Measurements from ENCODE around the gene STAT6.
A peak's percentile ranks its signal among the peaks of the same experiment; 100 is the strongest.

Gene STAT6

DNA sequence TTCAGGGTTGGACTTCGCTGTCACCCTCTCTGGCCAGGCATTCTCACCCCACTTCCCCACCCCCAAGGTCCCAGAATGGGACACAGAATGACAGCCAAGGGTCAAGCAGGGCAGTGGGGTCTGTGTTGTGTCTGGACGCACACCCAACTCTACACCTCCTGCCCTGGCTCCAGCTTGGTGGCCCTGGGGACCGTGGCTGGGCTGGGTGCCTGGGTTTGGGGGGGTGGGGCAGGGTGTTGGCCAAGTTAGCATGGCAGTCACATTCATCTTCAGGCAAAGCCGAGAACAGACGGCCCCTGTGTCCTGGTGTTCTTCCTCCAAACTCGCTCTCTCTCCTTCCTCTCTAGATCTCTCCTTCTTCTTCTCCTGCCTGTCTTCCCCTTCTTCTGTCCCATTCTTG lies 22.8 kb upstream of the STAT6 start:
- peaks cover 53% of the 10 kb centered on the region for H3K4me1 ChIP-seq (ENCODE audit: control insufficient read depth, insufficient read depth, low read length)
- H3K4me3 ChIP-seq (ENCODE audit: insufficient read depth, low read depth, low read length): no peak overlapping the region
- H3K27me3 ChIP-seq (ENCODE audit: control insufficient read depth, insufficient read depth, low read length, poor library complexity, severe bottlenecking): no peaks in the 10 kb centered on the region
- no peaks in the 10 kb centered on the region for H3K36me3 ChIP-seq (ENCODE audit: control insufficient read depth, insufficient read depth, low read length)
- H3K9me3 ChIP-seq (ENCODE audit: control insufficient read depth, low read length): no peaks in the 10 kb centered on the region
- 88 to 91% methylated on average over 6 of the region's 6 CpGs for WGBS, 2 experiments
- no peak overlapping the region for H3K27ac ChIP-seq (ENCODE audit: insufficient read depth, low read depth, low read length, poor library complexity, severe bottlenecking)

DNA sequence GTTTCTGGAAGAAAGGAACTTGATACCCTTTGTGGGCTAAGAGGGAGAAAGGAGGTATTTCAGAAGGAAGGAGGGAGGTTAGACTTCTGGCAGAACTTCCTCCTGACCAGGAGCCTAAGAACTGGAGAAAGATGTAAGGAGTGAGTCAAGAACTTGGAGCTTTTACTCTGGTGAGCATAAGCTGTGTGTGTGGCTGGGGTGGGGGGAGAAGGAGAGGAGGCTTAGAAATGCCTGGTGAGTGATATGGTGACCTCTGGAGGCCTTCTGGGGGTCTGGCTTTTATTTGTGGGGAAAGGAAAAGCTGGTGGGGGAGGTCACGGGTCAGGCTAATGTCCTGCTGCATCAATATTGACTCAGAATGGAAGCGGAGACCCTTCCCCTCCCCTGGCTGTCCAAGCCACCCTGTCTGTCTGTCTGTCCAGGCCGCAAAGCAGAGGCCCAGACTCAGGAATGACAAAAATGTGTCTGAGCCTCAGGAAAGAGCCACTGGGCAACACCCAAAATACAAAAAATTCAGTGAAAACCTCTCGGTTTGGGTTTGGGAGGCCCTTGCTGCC lies 21.9 kb upstream of the STAT6 start:
- Histone ChIP-seq H3K36me3 (ENCODE audit: control insufficient read depth, insufficient read depth, low read length) (no peaks in the 10 kb centered on the region), H3K27me3 (ENCODE audit: control insufficient read depth, insufficient read depth, low read length, poor library complexity, severe bottlenecking) (no peaks in the 10 kb centered on the region), H3K4me3 (ENCODE audit: insufficient read depth, low read depth, low read length) (no peak overlapping the region), H3K9me3 (ENCODE audit: control insufficient read depth, low read length) (no peaks in the 10 kb centered on the region), H3K27ac (ENCODE audit: insufficient read depth, low read depth, low read length, poor library complexity, severe bottlenecking) (peak overlapping the region; percentile 18), H3K4me1 (ENCODE audit: control insufficient read depth, insufficient read depth, low read length) (peaks cover 53% of the 10 kb centered on the region)
- WGBS, 2 experiments: 38 to 50% methylated on average over 4 of the region's 4 CpGs

DNA sequence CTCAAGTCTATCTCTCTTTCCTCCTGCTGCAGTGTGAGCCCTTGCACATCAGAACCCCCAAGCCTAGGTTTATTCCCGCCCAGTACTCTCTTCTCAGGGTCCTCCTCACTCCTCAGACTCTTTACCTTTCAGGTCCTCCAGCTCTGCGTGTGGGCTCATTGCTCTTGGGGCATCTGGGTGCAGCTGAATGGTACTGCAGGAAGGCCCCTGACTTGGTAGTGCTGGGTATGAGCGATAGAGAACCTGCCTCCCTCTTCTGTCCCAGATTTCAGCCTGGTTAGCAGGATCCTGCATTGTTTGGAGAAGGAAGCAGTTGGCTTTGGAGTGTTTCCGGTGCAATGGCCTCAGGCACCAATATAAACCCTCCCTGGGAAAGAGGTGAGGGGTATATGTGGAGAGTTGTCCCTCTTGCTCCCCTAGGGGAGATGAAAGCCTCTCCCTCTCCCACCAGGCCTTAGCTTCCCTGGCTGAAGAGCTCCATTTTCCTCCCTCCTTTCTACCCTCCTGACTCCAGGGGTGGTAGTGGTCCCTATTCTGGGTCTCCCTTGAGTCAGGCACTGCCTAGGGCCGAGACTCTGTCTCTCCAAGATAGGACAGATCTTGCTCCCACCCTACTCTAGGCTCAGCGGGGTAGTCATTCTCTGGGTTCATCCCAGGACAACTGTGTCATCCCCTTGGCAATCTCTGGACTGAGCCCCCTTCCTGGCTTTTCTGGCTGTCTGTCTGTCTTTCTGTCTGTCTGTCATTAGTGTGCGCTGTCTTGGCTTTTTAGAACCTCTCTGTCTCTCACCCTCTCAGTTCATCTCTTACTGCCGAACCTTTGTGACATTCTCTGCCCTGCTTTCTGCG lies 21.0 kb upstream of the STAT6 start:
- 79 to 82% methylated on average over 9 of the region's 9 CpGs for WGBS, 2 experiments
- no peak overlapping the region for H3K4me3 ChIP-seq (ENCODE audit: insufficient read depth, low read depth, low read length)
- H3K36me3 ChIP-seq (ENCODE audit: control insufficient read depth, insufficient read depth, low read length): no peaks in the 10 kb centered on the region
- H3K4me1 ChIP-seq (ENCODE audit: control insufficient read depth, insufficient read depth, low read length): peaks cover 54% of the 10 kb centered on the region
- H3K9me3 ChIP-seq (ENCODE audit: control insufficient read depth, low read length): no peaks in the 10 kb centered on the region
- no peaks in the 10 kb centered on the region for H3K27me3 ChIP-seq (ENCODE audit: control insufficient read depth, insufficient read depth, low read length, poor library complexity, severe bottlenecking)
- no peak overlapping the region for H3K27ac ChIP-seq (ENCODE audit: insufficient read depth, low read depth, low read length, poor library complexity, severe bottlenecking)

DNA sequence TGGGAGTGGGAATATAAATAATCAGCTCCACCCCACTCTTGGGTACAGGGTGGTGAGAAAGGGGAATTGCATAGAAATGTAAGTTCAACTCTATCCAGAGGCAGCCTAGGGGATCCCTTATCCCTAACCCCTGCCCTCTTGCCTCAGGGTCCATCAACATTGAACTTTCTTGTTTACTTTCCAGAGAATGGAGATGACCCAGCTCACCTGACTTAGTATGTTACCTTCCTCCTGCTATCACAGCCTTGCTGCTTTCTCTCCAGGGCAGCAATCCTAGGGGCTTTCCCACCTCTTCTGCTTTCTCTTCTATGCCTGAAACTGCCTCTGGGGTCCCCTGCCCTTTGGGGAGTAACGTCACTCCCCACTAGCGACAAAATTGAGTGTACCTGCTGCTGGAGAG lies 19.8 kb upstream of the STAT6 start:
- peaks cover 59% of the 10 kb centered on the region for H3K4me1 ChIP-seq (ENCODE audit: control insufficient read depth, insufficient read depth, low read length)
- no peak overlapping the region for H3K4me3 ChIP-seq (ENCODE audit: insufficient read depth, low read depth, low read length)
- no peaks in the 10 kb centered on the region for H3K9me3 ChIP-seq (ENCODE audit: control insufficient read depth, low read length)
- no peaks in the 10 kb centered on the region for H3K27me3 ChIP-seq (ENCODE audit: control insufficient read depth, insufficient read depth, low read length, poor library complexity, severe bottlenecking)
- H3K36me3 ChIP-seq (ENCODE audit: control insufficient read depth, insufficient read depth, low read length): no peaks in the 10 kb centered on the region
- WGBS, 2 experiments: 87 to 92% methylated on average over 2 of the region's 2 CpGs
- no peak overlapping the region for H3K27ac ChIP-seq (ENCODE audit: insufficient read depth, low read depth, low read length, poor library complexity, severe bottlenecking)

DNA sequence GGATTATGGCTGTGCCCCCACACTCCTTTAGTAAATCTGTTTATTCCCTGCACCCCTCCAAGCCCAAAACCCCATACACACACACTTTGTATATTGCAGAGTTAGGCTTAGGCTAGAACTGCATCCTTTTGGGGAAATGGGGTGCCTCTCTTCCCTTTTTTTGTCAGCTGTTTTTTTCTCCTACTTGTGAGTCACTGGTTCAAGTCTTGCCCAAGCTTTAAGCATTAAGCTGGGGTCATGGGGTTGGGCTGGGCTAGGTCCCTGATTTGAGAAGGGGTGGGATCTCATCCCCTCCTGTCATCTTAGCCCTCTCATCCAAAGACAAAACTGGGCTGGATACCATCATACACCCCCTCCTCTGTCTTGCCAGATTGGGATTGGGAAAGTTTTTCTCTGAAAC lies 18.7 kb upstream of the STAT6 start:
- no peaks in the 10 kb centered on the region for H3K27me3 ChIP-seq (ENCODE audit: control insufficient read depth, insufficient read depth, low read length, poor library complexity, severe bottlenecking)
- peaks cover 49% of the 10 kb centered on the region for H3K4me1 ChIP-seq (ENCODE audit: control insufficient read depth, insufficient read depth, low read length)
- peak overlapping the region; percentile 84 for H3K4me3 ChIP-seq (ENCODE audit: insufficient read depth, low read depth, low read length)
- H3K36me3 ChIP-seq (ENCODE audit: control insufficient read depth, insufficient read depth, low read length): no peaks in the 10 kb centered on the region
- no peaks in the 10 kb centered on the region for H3K9me3 ChIP-seq (ENCODE audit: control insufficient read depth, low read length)
- H3K27ac ChIP-seq (ENCODE audit: insufficient read depth, low read depth, low read length, poor library complexity, severe bottlenecking): no peak overlapping the region

DNA sequence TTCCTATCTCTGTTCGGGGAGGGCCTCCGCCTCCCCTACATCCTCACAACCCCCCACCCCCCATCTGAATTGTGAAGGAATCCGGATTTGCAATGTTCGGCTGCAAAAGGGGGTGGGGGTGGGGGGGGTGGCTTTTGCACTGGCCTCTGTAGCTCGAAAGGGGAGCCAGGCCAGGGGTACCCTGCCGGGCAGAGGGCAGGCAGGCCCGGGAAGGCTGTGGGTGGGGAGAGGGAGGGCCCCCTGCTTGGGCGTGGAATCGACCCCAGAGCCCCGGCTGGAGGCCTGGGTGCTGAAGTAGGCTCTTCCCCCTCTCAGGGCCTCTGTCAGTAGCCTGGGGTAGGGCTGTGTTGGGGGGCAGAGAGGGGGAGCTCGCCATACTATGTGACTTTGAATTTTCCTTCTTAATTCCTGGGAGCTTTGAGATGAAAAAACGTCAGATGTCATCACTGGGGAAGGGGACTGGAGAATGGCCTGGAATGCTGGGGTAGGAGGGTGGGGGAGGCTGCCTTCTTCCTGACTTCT lies 18.2 kb upstream of the STAT6 start:
- peak overlapping the region; percentile 84 for H3K4me3 ChIP-seq (ENCODE audit: insufficient read depth, low read depth, low read length)
- no peaks in the 10 kb centered on the region for H3K36me3 ChIP-seq (ENCODE audit: control insufficient read depth, insufficient read depth, low read length)
- H3K4me1 ChIP-seq (ENCODE audit: control insufficient read depth, insufficient read depth, low read length): peaks cover 48% of the 10 kb centered on the region
- 1 to 2% methylated on average over 10 to 11 of the region's 12 CpGs for WGBS, 2 experiments
- no peaks in the 10 kb centered on the region for H3K9me3 ChIP-seq (ENCODE audit: control insufficient read depth, low read length)
- no peaks in the 10 kb centered on the region for H3K27me3 ChIP-seq (ENCODE audit: control insufficient read depth, insufficient read depth, low read length, poor library complexity, severe bottlenecking)
- no peak overlapping the region for H3K27ac ChIP-seq (ENCODE audit: insufficient read depth, low read depth, low read length, poor library complexity, severe bottlenecking)

DNA sequence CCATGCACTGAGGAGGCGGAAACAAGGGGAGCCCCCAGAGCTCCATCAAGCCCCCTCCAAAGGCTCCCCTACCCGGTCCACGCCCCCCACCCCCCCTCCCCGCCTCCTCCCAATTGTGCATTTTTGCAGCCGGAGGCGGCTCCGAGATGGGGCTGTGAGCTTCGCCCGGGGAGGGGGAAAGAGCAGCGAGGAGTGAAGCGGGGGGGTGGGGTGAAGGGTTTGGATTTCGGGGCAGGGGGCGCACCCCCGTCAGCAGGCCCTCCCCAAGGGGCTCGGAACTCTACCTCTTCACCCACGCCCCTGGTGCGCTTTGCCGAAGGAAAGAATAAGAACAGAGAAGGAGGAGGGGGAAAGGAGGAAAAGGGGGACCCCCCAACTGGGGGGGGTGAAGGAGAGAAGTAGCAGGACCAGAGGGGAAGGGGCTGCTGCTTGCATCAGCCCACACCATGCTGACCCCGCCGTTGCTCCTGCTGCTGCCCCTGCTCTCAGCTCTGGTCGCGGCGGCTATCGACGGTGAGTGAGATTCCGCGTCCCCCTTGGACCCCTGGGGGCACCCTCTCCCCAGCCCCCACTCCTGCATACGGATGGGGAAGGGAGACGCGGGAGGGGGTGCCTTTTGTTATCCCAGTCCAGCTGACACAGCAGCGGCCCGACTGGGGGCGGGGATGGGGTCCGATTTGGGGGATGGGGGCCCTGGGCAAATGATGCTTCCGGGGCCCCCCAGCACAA lies 17.5 kb upstream of the STAT6 start:
- Histone ChIP-seq H3K4me3 (ENCODE audit: insufficient read depth, low read depth, low read length) (peak overlapping the region; percentile 84), H3K36me3 (ENCODE audit: control insufficient read depth, insufficient read depth, low read length) (no peaks in the 10 kb centered on the region), H3K27ac (ENCODE audit: insufficient read depth, low read depth, low read length, poor library complexity, severe bottlenecking) (peak overlapping the region; percentile 60), H3K9me3 (ENCODE audit: control insufficient read depth, low read length) (no peaks in the 10 kb centered on the region), H3K27me3 (ENCODE audit: control insufficient read depth, insufficient read depth, low read length, poor library complexity, severe bottlenecking) (no peaks in the 10 kb centered on the region), H3K4me1 (ENCODE audit: control insufficient read depth, insufficient read depth, low read length) (peaks cover 45% of the 10 kb centered on the region)
- WGBS, 2 experiments: 0 to 1% methylated on average over 30 to 32 of the region's 35 CpGs

DNA sequence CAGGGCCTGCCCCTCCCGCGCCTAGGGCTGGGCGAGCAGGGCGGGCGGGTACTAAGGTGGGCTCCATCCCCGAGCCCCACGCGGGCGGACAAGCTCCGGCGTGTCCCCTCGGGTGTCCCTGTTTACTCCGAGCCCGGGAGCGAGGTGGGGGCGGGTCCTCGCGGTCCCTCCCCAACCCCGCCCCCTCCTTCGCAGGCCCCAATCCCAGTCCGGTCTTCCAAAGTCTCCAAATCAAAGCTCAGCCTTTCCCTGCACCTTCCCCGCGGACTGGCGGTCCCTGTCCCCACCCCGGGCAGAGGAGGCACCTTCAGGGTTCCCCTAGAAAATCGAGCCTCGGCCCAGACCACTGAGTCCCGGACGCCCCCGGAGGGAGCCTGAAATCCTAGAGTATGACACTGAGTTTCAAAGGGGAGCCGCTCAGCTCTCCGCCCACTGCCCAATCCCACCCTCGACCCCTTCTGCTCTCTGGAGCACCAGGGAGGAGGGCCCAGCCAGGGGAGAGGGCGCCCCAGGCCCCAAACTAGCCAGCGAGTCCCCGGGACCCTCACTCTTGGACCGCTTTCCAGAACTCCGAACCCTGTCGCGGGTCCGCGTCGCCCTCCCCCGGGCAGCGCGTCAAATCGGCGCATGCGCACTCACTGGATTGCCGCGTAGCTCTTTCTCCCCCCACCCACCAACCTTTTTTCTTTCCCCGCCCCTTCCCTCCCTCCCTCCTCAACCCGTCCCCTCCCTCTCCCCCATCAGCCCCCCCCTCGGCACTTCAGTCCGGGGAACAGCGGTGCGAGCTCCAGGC lies 16.8 kb upstream of the STAT6 start, which contains the start of gene LRP1:
LRP1 (plus strand) TSS at position 758 of the 793 bp plus-strand sequence. CDS start 482 bp downstream, outside the sequence.
- Histone ChIP-seq H3K9me3 (ENCODE audit: control insufficient read depth, low read length) (no peaks in the 10 kb centered on the region), H3K27ac (ENCODE audit: insufficient read depth, low read depth, low read length, poor library complexity, severe bottlenecking) (peak within 1 kb of the TSS; percentile 74), H3K4me3 (ENCODE audit: insufficient read depth, low read depth, low read length) (peak within 1 kb of the TSS; percentile 84), H3K36me3 (ENCODE audit: control insufficient read depth, insufficient read depth, low read length) (no peaks in the 10 kb centered on the region), H3K4me1 (ENCODE audit: control insufficient read depth, insufficient read depth, low read length) (peaks cover 39% of the 10 kb centered on the region), H3K27me3 (ENCODE audit: control insufficient read depth, insufficient read depth, low read length, poor library complexity, severe bottlenecking) (no peaks in the 10 kb centered on the region)
- 0% methylated on average over 51 to 56 of the region's 57 CpGs for WGBS, 2 experiments

DNA sequence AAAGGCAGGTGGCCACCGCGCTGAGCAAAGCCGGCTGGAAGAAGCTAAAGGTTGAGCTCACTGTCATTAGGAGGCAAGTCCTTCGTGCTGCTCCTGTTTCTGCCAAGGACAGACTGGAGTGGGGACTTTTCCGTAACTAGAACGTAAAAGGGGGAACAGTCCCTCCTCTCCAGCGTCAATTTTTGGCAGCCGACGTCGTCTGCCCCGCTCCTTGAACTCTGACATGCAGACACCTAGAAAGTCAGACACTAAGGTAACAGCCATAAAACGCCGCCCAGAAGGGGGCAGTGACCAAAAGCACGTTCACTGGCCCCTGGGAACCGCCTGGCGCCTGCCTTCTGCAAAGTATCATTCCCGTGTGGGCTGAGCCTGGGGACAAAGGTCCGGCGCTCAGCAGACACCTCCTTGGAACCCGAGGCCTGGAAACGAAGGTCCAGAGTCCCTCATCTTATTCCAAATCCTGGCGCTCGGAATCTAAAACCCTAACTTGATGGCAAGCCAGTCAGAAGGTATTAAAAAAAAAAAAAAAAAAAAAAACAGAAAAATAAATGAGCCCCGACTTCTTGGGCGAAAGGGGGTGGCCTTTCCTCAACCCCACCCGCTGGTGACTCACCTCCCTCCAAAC lies 16.1 kb upstream of the STAT6 start:
- Histone ChIP-seq H3K4me1 (ENCODE audit: control insufficient read depth, insufficient read depth, low read length) (peaks cover 32% of the 10 kb centered on the region), H3K36me3 (ENCODE audit: control insufficient read depth, insufficient read depth, low read length) (no peaks in the 10 kb centered on the region), H3K4me3 (ENCODE audit: insufficient read depth, low read depth, low read length) (peak overlapping the region; percentile 84), H3K27ac (ENCODE audit: insufficient read depth, low read depth, low read length, poor library complexity, severe bottlenecking) (no peak overlapping the region), H3K27me3 (ENCODE audit: control insufficient read depth, insufficient read depth, low read length, poor library complexity, severe bottlenecking) (no peaks in the 10 kb centered on the region), H3K9me3 (ENCODE audit: control insufficient read depth, low read length) (no peaks in the 10 kb centered on the region)
- 13% methylated on average over 26 of the region's 26 CpGs for WGBS, 2 experiments

All from ectodermal cell (in vitro differentiated cells).